Spleen (tissue), 11 donors: Measurements from ENCODE around the gene TAS2R40. TPM values are rescaled to one million over a fixed set of nuclear protein-coding genes. Genes with fewer than 3 reads are reported as not detected.
A peak's percentile ranks its signal among the peaks of the same experiment; 100 is the strongest.

Experiments used
- DNase-seq: peaks from one replicate; pipeline ENCODE4 v3.0.0-alpha.2; 2020
- H3K27ac ChIP-seq, 8 donors: fragments of 200-600 bp; sonication (generic) in 7 of 8; 1 replicate in 4 of 8; 2 replicates in 4 of 8; pipeline versions ENCODE4 v1.5.0 to v1.8.0; 2016 to 2021; ENCODE audit warnings: inconsistent platforms in 4 of 8, mild to moderate bottlenecking in 4 of 8, moderate library complexity in 1 of 8
- H3K27me3 ChIP-seq, 7 donors: fragments of 200-600 bp; sonication (generic) in 6 of 7; replicated peaks in 1 of 7; 1 replicate in 4 of 7; 2 replicates in 3 of 7; pipeline versions ENCODE4 v1.5.0 to v1.8.0; 2016 to 2021; ENCODE audit warnings: inconsistent platforms in 3 of 7, mild to moderate bottlenecking in 1 of 7
- H3K36me3 ChIP-seq, 6 donors: fragments of 200-600 bp; sonication (generic) in 5 of 6; 1 replicate in 4 of 6; 2 replicates in 2 of 6; pipeline versions ENCODE4 v1.5.0 to v1.8.0; 2016 to 2021; ENCODE audit warnings: inconsistent platforms in 2 of 6
- H3K4me1 ChIP-seq, 6 donors: fragments of 200-600 bp; sonication (generic) in 5 of 6; 1 replicate in 3 of 6; 2 replicates in 3 of 6; pipeline versions ENCODE4 v1.5.0 to v1.8.0; 2016 to 2021; ENCODE audit warnings: inconsistent platforms in 3 of 6
- H3K4me3 ChIP-seq, 8 donors: fragments of 200-600 bp; sonication (generic) in 7 of 8; 1 replicate in 4 of 8; 2 replicates in 4 of 8; pipeline versions ENCODE4 v1.5.0 to v1.8.0; 2016 to 2021; ENCODE audit warnings: inconsistent platforms in 4 of 8, mild to moderate bottlenecking in 4 of 8, moderate library complexity in 2 of 8
- H3K9me3 ChIP-seq, 8 donors: fragments of 200-600 bp; sonication (generic) in 7 of 8; 1 replicate in 4 of 8; 2 replicates in 4 of 8; pipeline versions ENCODE4 v1.5.0 to v1.8.0; 2016 to 2021; ENCODE audit warnings: inconsistent platforms in 4 of 8
- CTCF ChIP-seq, 11 experiments: fragments of 200-600 bp in 7 of 11; fragments of 450-650 bp in 4 of 11; sonication (generic) in 4 of 11; IDR thresholded peaks in 8 of 11; conservative IDR thresholded peaks in 3 of 11; 1 replicate in 7 of 11; 2 replicates in 4 of 11; pipeline versions ENCODE4 v1.4.0 to v1.8.0; 2016 to 2021; ENCODE audit warnings: antibody characterized with exemption in 11 of 11, inconsistent platforms in 4 of 11, mild to moderate bottlenecking in 1 of 11
- POLR2A ChIP-seq, 3 donors: fragments of 450-650 bp; IDR thresholded peaks; one replicate each; pipeline ENCODE4 v1.5.1; 2017; ENCODE audit warnings: antibody characterized with exemption in 3 of 3, mild to moderate bottlenecking in 1 of 3
- POLR2AphosphoS5 ChIP-seq, 3 donors: sonication (generic); formaldehyde crosslinking; IDR thresholded peaks; one replicate each; pipeline ENCODE4 v1.5.1; 2017; ENCODE audit warnings: antibody characterized with exemption in 3 of 3
- WGBS, 5 donors: extraction: QIAGEN DNeasy Blood & Tissue Kit in 3 of 5; methylation state at CpG; one replicate each; pipeline versions ENCODE4 v1.1.5 to v1.1.7; 2013 to 2018; 5-methylcytosine and 5-hydroxymethylcytosine counted together
- intact Hi-C: fragments of 100-400 bp; cut with DNase I; formaldehyde crosslinking; loops from one replicate; pipeline ENCODE4 v1.15.0; 2023; ENCODE audit warnings: low total_unique reads
- polyA plus RNA-seq, 3 donors: library from polyadenylated mRNA; stranded (reverse); fragments of 200-250 nt; gene quantifications; one replicate each; pipeline ENCODE4 v1.2.1, GENCODE V29; 2013
- total RNA-seq, 7 donors: library from RNA; depleted of rRNA in 3 of 7; stranded (reverse); fragments of >200 nt in 3 of 7; fragmentation: NEBNext Ultra II Directional in 4 of 7; extraction: Animal tissue kit (Norgen Biotek cat#: 25700) in 4 of 7; gene quantifications; one replicate each; pipeline versions ENCODE4 v1.1.0 to v1.2.1, GENCODE V29; 2016 to 2021
- donor health status: healthy with polysubstance abuse.
- donor health status: DM: no; HTN: no; CAD: no; lungs with moderate emphysema.
- donor health status: DM: no; HTN: no; CAD: no.
- donor health status: Bipolar disorder and iron deficiency.
- donor health status: healthy.
- donor health status: DM: no; HTN: no; CAD: no.
- donor health status: DM: yes; HTN: yes; CAD: no.

The TAS2R40 gene
- total and polyA plus RNA-seq, 10 donors = not detected

DNA sequence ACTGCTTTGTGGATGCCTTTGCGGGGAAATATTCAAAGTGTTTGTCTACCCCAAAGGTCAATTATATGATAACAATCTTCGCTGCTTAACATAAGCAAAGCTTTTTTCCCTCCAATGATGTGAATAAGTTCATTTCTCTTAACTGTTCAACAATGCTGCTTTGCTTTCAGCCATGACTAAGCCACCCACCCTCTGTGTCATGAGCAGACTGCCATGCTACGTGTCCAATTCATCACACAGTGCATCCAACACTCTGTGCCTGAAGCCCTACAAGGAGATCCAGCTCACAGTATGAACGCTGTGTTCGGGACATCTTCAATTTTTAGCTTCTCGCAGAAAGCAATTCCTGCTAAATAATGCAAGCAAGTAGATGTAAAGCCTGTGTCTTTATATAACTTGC is 5.7 kb upstream of the TAS2R40 start:
- intact Hi-C loops = loop anchor here (5.0 to 10.0 kb wide), 2 partner anchors 209 to 361 kb away; partner anchors contain the start of gene EPHB6
- H3K4me1 ChIP-seq = peaks cover 0 to 8% (median 1%) of the 10 kb centered on the region in 6 donors
- no peak overlapping the region for H3K27ac ChIP-seq
- peaks cover 0 to 12% (median 0%) of the 10 kb centered on the region in 8 donors for H3K9me3 ChIP-seq
- no peaks in the 10 kb centered on the region for H3K36me3 ChIP-seq
- H3K27me3 ChIP-seq = peaks cover 0 to 5% (median 0%) of the 10 kb centered on the region in 7 donors
- 83 to 94% (median 92%) methylated on average over 6 of the region's 6 CpGs for WGBS, 5 donors
- TF ChIP-seq POLR2AphosphoS5 (IDR thresholded peaks at IDR 0.05) = no peak
- TF ChIP-seq POLR2A (IDR thresholded peaks at IDR 0.05) = no peak
- TF ChIP-seq CTCF (IDR thresholded peaks at IDR 0.05 in 8 of 11, conservative IDR thresholded peaks at IDR 0.05 in 3 of 11) = peak in 1 of 11 experiments; percentile 9
- no peak overlapping the region for H3K4me3 ChIP-seq
- no peak for DNase-seq

DNA sequence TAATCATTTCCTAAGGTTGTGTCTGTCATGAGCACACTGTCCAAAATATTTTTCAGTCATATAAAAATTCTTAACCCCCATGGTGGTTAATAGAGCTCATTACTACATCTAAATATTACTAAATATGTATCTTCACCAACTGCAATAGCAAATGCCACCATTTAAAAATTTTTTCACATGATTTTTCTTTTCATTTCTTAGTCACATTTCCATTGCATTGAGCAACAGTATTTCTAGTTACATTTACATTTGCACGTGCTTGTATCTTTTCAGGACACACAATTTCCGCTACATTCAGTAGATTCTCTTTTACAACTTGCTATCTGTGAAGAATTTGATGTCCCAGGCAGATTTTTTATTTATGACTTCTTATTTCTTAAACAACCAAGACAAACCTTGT is 5.2 kb upstream of the TAS2R40 start:
- H3K27ac ChIP-seq = no peak overlapping the region
- DNase-seq = no peak
- H3K4me1 ChIP-seq = peaks cover 0 to 8% (median 1%) of the 10 kb centered on the region in 6 donors
- peaks cover 0 to 7% (median 0%) of the 10 kb centered on the region in 8 donors for H3K9me3 ChIP-seq
- H3K36me3 ChIP-seq = no peaks in the 10 kb centered on the region
- 82 to 93% (median 90%) methylated on average over 2 of the region's 2 CpGs for WGBS, 5 donors
- TF ChIP-seq CTCF (IDR thresholded peaks at IDR 0.05 in 8 of 11, conservative IDR thresholded peaks at IDR 0.05 in 3 of 11) (no peak), POLR2AphosphoS5 (IDR thresholded peaks at IDR 0.05) (no peak), POLR2A (IDR thresholded peaks at IDR 0.05) (no peak)
- intact Hi-C loops = loop anchor here (5.0 to 10.0 kb wide), 2 partner anchors 209 to 362 kb away; partner anchors contain the start of gene EPHB6
- H3K4me3 ChIP-seq = no peak overlapping the region
- H3K27me3 ChIP-seq = peaks cover 0 to 5% (median 0%) of the 10 kb centered on the region in 7 donors

GRCh38 chr7:143217806-143218205 is 4.0 kb upstream of the TAS2R40 start:
- H3K9me3 ChIP-seq = no peaks in the 10 kb centered on the region
- no peak for TF ChIP-seq POLR2A (IDR thresholded peaks at IDR 0.05)
- H3K27ac ChIP-seq = no peak overlapping the region
- peaks cover 0 to 5% (median 0%) of the 10 kb centered on the region in 7 donors for H3K27me3 ChIP-seq
- 79 to 92% (median 90%) methylated on average over 2 of the region's 2 CpGs for WGBS, 5 donors
- no peaks in the 10 kb centered on the region for H3K36me3 ChIP-seq
- H3K4me3 ChIP-seq = no peak overlapping the region
- intact Hi-C loops = loop anchor here (5.0 to 10.0 kb wide), 2 partner anchors 211 to 363 kb away; partner anchors contain the start of gene EPHB6
- H3K4me1 ChIP-seq = peaks cover 0 to 8% (median 1%) of the 10 kb centered on the region in 6 donors
- DNase-seq = no peak

GRCh38 chr7:143221286-143221685 is 551 bp upstream of the TAS2R40 start:
- DNase-seq = no peak
- Histone ChIP-seq H3K9me3 (no peaks in the 10 kb centered on the region), H3K4me3 (no peak overlapping the region), H3K27me3 (peaks cover 0 to 5% (median 0%) of the 10 kb centered on the region in 7 donors), H3K27ac (peak overlapping the region in 3 of 8 donors; percentile 84 to 94 (median 87)), H3K4me1 (peaks cover 0 to 11% (median 0%) of the 10 kb centered on the region in 6 donors), H3K36me3 (no peaks in the 10 kb centered on the region)
- WGBS, 5 donors = 71 to 92% (median 84%) methylated on average over 2 of the region's 2 CpGs
- intact Hi-C loops = no loop called here
- TF ChIP-seq CTCF (IDR thresholded peaks at IDR 0.05 in 8 of 11, conservative IDR thresholded peaks at IDR 0.05 in 3 of 11) (no peak), POLR2A (IDR thresholded peaks at IDR 0.05) (no peak), POLR2AphosphoS5 (IDR thresholded peaks at IDR 0.05) (no peak)
